ENCODE measurements around the gene COBLL1. TPM values are rescaled to one million over a fixed set of nuclear protein-coding genes. Genes with fewer than 3 reads are reported as not detected.
"Not testable (repeated sequence)": the region's sequence is repeated elsewhere in the genome, so short reads cannot be mapped to it uniquely, and the experiment has no call there.

COBLL1 gene
- total RNA-seq, 2 donors from 2014 or later = 14.9 to 21.1 TPM

DNA sequence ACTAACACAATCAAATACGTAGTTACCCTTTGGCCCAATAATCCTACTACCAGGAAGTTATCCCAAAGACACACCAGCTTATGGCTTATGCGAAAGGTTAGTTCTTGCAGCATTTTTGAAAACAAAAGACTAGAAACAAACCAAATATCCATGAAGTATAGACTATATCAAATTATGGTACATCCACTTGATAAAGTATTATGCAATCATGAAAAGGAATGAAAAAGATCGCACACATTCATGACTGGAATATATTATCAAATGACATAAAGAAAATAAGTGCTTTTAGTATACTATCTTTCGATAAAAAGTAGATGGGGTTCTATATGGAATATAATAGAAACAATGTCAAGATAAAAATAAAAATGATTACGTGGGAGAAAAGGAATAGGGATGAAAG lies 78.2 kb downstream of the COBLL1 start:
- no peak for DNase-seq (ENCODE audit: low spot score)
- TF ChIP-seq, protein P1, sequence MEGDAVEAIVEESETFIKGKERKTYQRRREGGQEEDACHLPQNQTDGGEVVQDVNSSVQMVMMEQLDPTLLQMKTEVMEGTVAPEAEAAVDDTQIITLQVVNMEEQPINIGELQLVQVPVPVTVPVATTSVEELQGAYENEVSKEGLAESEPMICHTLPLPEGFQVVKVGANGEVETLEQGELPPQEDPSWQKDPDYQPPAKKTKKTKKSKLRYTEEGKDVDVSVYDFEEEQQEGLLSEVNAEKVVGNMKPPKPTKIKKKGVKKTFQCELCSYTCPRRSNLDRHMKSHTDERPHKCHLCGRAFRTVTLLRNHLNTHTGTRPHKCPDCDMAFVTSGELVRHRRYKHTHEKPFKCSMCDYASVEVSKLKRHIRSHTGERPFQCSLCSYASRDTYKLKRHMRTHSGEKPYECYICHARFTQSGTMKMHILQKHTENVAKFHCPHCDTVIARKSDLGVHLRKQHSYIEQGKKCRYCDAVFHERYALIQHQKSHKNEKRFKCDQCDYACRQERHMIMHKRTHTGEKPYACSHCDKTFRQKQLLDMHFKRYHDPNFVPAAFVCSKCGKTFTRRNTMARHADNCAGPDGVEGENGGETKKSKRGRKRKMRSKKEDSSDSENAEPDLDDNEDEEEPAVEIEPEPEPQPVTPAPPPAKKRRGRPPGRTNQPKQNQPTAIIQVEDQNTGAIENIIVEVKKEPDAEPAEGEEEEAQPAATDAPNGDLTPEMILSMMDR (IDR thresholded peaks at IDR 0.05) = no peak
- H3K4me3 ChIP-seq = no peak overlapping the region
- no peaks in the 10 kb centered on the region for H3K9me3 ChIP-seq
- no peak overlapping the region for H3K27ac ChIP-seq
- H3K27me3 ChIP-seq = no peaks in the 10 kb centered on the region
- no peaks in the 10 kb centered on the region for H3K36me3 ChIP-seq
- H3K4me1 ChIP-seq = no peaks in the 10 kb centered on the region

DNA sequence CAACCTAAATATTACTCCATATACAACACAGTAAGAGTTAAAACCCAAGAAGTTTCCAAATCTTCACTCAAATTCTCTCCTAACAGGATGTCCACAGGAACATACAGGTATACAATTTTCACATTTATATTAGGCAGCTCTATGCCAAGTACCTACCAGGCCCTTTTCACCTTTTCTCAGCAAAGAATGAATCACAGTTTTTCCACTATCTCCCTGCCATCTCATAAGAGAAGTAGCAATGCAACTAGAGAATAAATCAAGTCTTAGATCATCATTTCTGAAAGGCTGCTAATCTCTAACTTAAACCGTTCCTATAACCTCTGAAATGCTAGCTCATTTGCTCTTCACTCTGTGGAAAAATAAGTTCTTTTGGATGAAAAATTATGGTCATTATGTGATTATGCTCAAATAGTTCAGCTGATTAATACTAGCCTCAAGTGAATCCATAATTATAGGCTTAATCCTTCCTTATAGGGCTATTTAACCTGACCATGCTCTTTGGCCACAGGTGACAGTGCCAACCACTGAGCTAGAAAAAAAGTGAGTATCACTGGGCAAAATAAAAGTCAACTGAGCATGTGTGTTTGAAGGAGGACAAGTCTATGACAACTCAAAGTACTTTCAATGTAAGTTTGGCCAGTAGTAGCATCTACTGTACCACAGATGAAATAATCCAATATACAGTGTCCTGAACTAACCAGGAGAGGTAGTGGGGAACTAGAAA lies 79.7 kb downstream of the COBLL1 start:
- Histone ChIP-seq H3K4me1 (peaks cover 0 to 5% of the 10 kb centered on the region in 2 donors), H3K27me3 (no peaks in the 10 kb centered on the region), H3K27ac (no peak overlapping the region), H3K36me3 (no peaks in the 10 kb centered on the region), H3K9me3 (no peaks in the 10 kb centered on the region), H3K4me3 (no peak overlapping the region)
- no peak for DNase-seq (ENCODE audit: low spot score)
- TF ChIP-seq, protein P1 (IDR thresholded peaks at IDR 0.05) = no peak

DNA sequence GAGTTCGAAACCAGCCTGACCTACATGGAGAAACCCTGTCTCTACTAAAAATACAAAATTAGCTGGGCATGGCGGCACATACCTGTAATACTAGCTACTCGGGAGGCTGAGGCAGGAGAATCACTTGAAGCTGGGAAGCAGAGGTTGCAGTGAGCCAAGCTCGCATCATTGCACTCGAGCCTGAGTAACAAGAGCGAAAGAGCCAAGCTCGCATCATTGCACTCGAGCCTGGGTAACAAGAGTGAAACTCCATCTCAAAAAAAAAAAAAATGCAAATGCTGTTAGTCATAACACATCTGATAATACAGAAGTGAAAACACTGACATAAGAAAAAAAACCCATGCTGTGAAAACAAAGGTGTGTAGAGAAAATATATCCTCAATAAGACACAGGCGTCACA lies 80.4 kb downstream of the COBLL1 start:
- H3K27me3 ChIP-seq; H3K9me3 ChIP-seq; H3K27ac ChIP-seq; H3K4me3 ChIP-seq; H3K36me3 ChIP-seq; DNase-seq (ENCODE audit: low spot score): not testable (repeated sequence)
- H3K4me1 ChIP-seq = peaks cover 0 to 10% of the 10 kb centered on the region in 2 donors

DNA sequence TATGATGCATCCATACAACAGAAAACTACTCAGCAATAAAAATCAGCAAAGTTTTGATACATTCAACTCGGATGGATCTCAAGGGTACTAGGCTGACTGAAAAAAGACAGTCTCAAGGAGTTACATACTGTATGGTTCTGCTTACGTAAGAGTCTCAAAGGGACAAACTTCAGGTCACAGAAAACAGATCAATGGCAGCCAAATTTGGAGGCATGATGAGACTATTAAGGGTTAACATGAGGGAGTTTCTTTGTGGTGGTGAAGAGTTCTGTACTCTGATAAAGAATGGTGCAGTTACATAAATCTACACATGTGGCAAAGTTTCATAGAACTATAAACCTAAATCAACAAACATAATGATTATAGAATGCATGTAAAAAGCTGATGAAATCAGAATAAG lies 81.4 kb downstream of the COBLL1 start:
- no peak overlapping the region for H3K27ac ChIP-seq
- peaks cover 0 to 10% of the 10 kb centered on the region in 2 donors for H3K4me1 ChIP-seq
- H3K36me3 ChIP-seq = no peaks in the 10 kb centered on the region
- no peaks in the 10 kb centered on the region for H3K27me3 ChIP-seq
- no peak overlapping the region for H3K4me3 ChIP-seq
- DNase-seq (ENCODE audit: low spot score) = no peak
- TF ChIP-seq, protein P1 (IDR thresholded peaks at IDR 0.05) = no peak
- H3K9me3 ChIP-seq = no peaks in the 10 kb centered on the region

DNA sequence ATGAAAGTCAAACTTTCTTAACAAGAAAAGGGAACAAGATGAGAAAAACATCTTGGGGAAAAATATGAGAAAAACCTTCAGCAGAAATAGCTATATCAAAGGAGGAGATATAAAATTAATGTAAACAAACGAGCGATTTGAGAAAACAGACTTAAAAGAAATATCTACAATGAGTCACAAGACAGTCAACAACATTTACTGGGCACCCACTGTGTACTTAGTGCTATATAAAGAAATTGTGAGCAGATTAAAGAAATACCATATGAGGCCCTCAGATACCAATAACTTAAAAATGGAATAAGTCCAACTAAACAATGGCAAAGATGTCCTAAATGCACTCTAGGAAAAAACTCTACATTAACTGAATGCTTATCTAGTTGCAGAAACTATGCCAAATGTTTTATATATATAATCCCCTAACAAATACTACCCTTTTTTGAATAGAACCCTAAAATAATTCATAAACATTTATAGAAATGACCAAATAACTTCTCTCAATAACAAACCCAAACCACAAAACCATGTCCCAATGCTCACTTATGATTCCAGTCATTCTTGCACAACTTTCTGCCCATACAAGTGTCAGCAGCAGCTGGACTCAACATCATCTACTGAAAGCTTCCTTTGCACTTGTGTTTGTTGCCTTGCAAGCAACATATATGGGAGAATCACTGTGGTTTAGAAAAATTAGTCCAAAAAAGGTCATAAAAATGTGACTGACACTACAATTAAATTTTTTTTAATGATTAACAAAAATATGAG lies 83.5 kb downstream of the COBLL1 start:
- TF ChIP-seq, protein P1 (IDR thresholded peaks at IDR 0.05) = no peak
- peaks cover 0 to 10% of the 10 kb centered on the region in 2 donors for H3K4me1 ChIP-seq

DNA sequence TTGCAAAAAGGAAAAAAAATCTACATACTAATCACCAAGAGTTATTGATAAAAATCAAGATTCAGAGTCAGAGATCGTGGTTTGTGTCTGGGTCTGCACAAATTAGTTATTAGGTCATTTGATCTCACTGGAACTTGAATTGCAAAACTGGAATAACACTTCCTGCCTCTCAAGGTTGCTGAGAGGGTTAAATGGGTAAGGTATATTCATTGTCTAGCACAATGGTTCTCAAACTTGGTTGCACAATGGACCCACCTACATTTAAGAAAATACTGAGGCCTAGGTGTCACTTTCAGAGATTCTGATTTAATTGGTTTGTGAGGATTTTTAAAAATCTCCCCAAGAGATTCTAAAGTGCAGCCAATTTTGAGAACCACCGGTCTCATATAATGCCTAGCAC lies 84.8 kb downstream of the COBLL1 start:
- TF ChIP-seq, protein P1 (IDR thresholded peaks at IDR 0.05) = no peak
- no peak overlapping the region for H3K27ac ChIP-seq
- H3K27me3 ChIP-seq = no peaks in the 10 kb centered on the region
- H3K9me3 ChIP-seq = no peaks in the 10 kb centered on the region
- no peak overlapping the region for H3K4me3 ChIP-seq
- H3K4me1 ChIP-seq = peaks cover 0 to 10% of the 10 kb centered on the region in 2 donors
- no peaks in the 10 kb centered on the region for H3K36me3 ChIP-seq
- DNase-seq (ENCODE audit: low spot score) = no peak

More for the DNA sequence above, 83.5 kb downstream of the COBLL1 start:
- no peak for DNase-seq (ENCODE audit: low spot score)
- H3K27me3 ChIP-seq = no peaks in the 10 kb centered on the region
- H3K36me3 ChIP-seq = no peaks in the 10 kb centered on the region
- H3K27ac ChIP-seq = peak overlapping the region in 1 of 2 donors; percentile 23
- no peak overlapping the region for H3K4me3 ChIP-seq
- H3K9me3 ChIP-seq = no peaks in the 10 kb centered on the region

Data from right atrium auricular region (tissue), 2 donors.